Measurements from ENCODE around the gene LYPLAL1. TPM values are rescaled to one million over a fixed set of nuclear protein-coding genes. Genes with fewer than 3 reads are reported as not detected.

Gene LYPLAL1
- total and polyA plus RNA-seq, 9 of the 15 experiments (the other 6 are each of a cell fraction or from before 2014, with no cell fraction given) = 14.9 to 179 (median 46.3) TPM

DNA sequence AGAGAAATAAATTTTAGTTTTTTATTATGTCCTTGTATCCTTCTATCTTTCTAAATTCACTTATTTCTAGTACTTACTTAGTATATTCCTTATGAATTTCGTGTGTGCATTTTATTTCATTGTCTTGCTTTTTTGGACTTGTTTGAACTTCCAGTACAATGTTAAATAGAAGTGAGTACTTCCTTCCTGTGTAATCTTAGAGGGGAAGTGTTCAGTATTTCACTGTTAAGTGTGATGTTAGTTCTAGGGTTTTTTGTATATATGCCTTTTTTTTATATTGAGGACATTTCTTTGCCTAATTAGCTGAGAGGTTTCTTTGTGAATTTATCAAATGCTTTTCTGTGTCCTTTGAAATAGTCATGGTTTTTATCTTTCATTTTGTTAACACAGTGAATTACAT is 10.7 kb downstream of the LYPLAL1 start:
- Histone ChIP-seq H3K4me2 (ENCODE audit: insufficient read depth, low read length) (no peak overlapping the region), H3K4me3 (no peak overlapping the region), H3K27ac (ENCODE audit: extremely low read depth, low read depth, low read length) (no peak overlapping the region), H3K27me3 (ENCODE audit: control insufficient read depth in 2 of 2, insufficient read depth in 2 of 2, low read length in 2 of 2) (no peaks in the 10 kb centered on the region), H3K79me2 (ENCODE audit: control insufficient read depth, insufficient read depth, low read length) (peaks cover 69% of the 10 kb centered on the region), H3K9ac (ENCODE audit: insufficient read depth in 1 of 2, low read depth in 2 of 2, low read length in 2 of 2) (no peak overlapping the region), H3K9me1 (ENCODE audit: control insufficient read depth, insufficient read depth, low read length) (no peaks in the 10 kb centered on the region), H3K9me3 (replicated peaks; ENCODE audit: control insufficient read depth, insufficient read depth, low read depth, low read length) (no peaks in the 10 kb centered on the region; the same call in 1 of the 2 replicates), H3K36me3 (ENCODE audit: control insufficient read depth, insufficient read depth, low read length) (peaks cover 42% of the 10 kb centered on the region), H2AFZ (ENCODE audit: low read depth, low read length) (no peak overlapping the region), H3K4me1 (replicated peaks in 1 of 2; ENCODE audit: control insufficient read depth in 2 of 2, insufficient read depth in 2 of 2, low read length in 2 of 2) (peaks cover 0 to 7% of the 10 kb centered on the region in 2 experiments; a peak in 2 of 5 replicates), H4K20me1 (replicated peaks; ENCODE audit: control insufficient read depth, insufficient read depth, low read length) (no peaks in the 10 kb centered on the region)
- in situ Hi-C loops (cut with MboI) = no loop called here
- POLR2A ChIA-PET = no interaction called here
- ATAC-seq = no peak
- TF ChIP-seq MTF1 (CRISPR knock-in tag; IDR thresholded peaks at IDR 0.05; ENCODE audit: borderline replicate concordance) (no peak), OTX1 (CRISPR knock-in tag; IDR thresholded peaks at IDR 0.05) (no peak), RBM25 (IDR thresholded peaks at IDR 0.05; ENCODE audit: low read depth, low read length, severe bottlenecking) (no peak), ATF7 (IDR thresholded peaks at IDR 0.05) (no peak), PATZ1 (CRISPR knock-in tag; IDR thresholded peaks at IDR 0.05; ENCODE audit: borderline replicate concordance) (no peak), BRF1 (IDR thresholded peaks at IDR 0.05; ENCODE audit: borderline replicate concordance, extremely low read depth, insufficient read length) (no peak), ZNF395 (CRISPR knock-in tag; IDR thresholded peaks at IDR 0.05) (no peak), KDM4B (IDR thresholded peaks at IDR 0.05; ENCODE audit: borderline replicate concordance in 2 of 2, low read depth in 1 of 2) (no peak), RFX5 (IDR thresholded peaks at IDR 0.05; ENCODE audit: low read depth, low read length) (no peak), ZNF717 (CRISPR knock-in tag; IDR thresholded peaks at IDR 0.05) (no peak), ZNF780A (CRISPR knock-in tag; IDR thresholded peaks at IDR 0.05) (no peak), SP1 (CRISPR knock-in tag; IDR thresholded peaks at IDR 0.05) (no peak), ZNF354B (CRISPR knock-in tag; IDR thresholded peaks at IDR 0.05) (no peak), IFI16 (CRISPR knock-in tag; IDR thresholded peaks at IDR 0.05) (no peak), ZNF24 (IDR thresholded peaks at IDR 0.05) (no peak), E2F3 (CRISPR knock-in tag; IDR thresholded peaks at IDR 0.05) (no peak), E2F4 (CRISPR knock-in tag; IDR thresholded peaks at IDR 0.05; ENCODE audit: low read depth) (no peak)
- TF ChIP-seq, protein P1, sequence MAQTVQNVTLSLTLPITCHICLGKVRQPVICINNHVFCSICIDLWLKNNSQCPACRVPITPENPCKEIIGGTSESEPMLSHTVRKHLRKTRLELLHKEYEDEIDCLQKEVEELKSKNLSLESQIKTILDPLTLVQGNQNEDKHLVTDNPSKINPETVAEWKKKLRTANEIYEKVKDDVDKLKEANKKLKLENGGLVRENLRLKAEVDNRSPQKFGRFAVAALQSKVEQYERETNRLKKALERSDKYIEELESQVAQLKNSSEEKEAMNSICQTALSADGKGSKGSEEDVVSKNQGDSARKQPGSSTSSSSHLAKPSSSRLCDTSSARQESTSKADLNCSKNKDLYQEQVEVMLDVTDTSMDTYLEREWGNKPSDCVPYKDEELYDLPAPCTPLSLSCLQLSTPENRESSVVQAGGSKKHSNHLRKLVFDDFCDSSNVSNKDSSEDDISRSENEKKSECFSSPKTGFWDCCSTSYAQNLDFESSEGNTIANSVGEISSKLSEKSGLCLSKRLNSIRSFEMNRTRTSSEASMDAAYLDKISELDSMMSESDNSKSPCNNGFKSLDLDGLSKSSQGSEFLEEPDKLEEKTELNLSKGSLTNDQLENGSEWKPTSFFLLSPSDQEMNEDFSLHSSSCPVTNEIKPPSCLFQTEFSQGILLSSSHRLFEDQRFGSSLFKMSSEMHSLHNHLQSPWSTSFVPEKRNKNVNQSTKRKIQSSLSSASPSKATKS (CRISPR knock-in tag; IDR thresholded peaks at IDR 0.05) = no peak
- no peak for FAIRE-seq
- BruUV-seq (replicated peaks) = no TSS peak
- DNase-seq (ENCODE audit: extremely low read depth in 1 of 4, low spot score in 3 of 4) = no peak
- intact Hi-C loops (cut with micrococcal nuclease) = no loop called here
- CTCF ChIA-PET (ENCODE audit: low intra/inter-chr PET ratio) = interaction anchor here (0.7 kb wide), 1 partner anchor 20 kb away, joined by 3 read pairs; no protein-coding TSS in a partner anchor
- WGBS (ENCODE audit: insufficient coverage, low coverage, missing lambda C conversion rate) = 11% methylated on average over 1 of the region's 1 CpG
